Activated T-helper 1 cell treated with Interleukin-2 at 50 U/mL for 16 hours (primary cell): ENCODE measurements around the gene MAP3K10.

Experiments
- DNase-seq: peaks from one replicate; pipeline ENCODE4 v3.0.0-alpha.2; 2020; ENCODE audit warnings: low read depth

The MAP3K10 gene

DNA sequence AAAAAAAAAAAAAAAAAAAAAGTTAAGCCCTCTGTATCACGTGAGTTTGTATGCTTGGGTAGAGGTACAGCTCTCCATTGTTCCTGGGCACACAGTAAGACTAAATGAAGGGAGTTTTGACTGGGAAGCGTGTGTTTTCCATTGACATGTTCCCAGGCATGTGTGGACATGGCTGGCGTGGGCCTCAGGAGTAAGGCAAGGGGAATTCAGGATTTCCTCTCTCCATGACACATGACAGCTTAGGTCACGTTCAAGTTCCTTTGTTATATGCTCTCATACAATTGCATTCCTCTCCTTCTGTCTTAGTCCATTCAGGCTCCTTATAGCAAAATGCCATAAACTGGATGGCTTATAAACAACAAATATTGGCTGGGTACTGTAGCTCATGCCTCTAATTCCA lies 17.1 kb upstream of the MAP3K10 start:
- no peak for DNase-seq

DNA sequence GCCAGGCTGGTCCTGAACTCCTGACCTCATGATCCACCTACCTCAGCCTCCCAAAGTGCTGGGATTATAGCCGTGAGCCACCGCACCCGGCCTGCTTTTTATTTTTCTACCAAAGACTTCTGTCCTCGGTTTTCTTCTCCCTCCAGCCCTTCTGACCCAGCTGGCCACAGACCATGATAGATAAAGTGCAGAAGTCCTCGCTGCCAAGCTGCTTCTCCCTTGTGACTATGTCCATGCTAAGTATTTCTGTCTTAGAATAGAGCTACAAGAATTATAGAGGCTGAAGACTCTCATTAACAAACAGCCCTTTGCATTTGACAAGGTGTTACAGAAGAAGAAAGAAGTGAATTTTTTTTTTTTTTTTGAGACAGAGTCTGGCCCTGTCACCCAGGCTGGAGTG lies 15.4 kb upstream of the MAP3K10 start:
- no peak for DNase-seq

DNA sequence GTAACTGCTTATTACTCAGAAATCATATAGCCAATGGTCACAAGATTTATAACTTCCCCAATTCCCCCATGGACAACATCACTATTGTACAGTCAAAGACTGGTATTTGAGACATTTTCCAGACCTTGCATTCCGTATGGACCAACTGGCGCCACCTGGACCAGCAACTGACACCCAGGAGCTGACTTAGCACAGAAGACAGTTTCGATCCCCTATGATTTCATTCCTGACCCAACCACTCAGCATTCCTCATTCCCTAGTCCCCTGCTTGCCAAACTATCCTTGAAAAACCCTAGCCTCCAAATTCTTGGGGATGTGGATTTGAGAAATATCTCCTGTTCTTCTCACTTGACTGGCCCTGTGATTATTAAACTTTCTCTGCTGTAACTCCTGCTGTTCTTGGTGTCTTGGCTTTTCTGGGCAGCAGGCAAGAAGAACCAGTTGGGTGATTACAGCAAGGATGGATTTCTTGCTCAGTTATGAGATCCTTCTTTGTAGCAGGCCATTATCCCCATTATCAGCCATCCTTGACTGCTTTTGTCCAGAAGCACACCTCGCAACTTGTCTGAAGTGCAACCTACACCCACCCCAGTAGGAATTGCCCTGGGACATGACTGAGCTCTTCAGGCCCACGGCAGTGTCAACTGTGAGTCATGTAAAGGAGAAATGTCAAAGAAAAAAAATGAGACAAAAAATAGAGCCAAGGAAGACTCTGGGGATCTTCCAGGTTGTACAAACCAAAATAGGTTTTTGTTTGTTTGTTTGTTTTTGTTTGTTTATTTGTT lies 13.7 kb upstream of the MAP3K10 start:
- no peak for DNase-seq

GRCh38 chr19:40178756-40179155 lies 12.5 kb upstream of the MAP3K10 start:
- no peak for DNase-seq

- no peak for DNase-seq
These were observed 7.0 kb upstream of the MAP3K10 start for GRCh38 chr19:40184273-40184672.

- DNase-seq: no peak
These were observed 815 bp downstream of the MAP3K10 start for GRCh38 chr19:40191836-40192646.

DNA sequence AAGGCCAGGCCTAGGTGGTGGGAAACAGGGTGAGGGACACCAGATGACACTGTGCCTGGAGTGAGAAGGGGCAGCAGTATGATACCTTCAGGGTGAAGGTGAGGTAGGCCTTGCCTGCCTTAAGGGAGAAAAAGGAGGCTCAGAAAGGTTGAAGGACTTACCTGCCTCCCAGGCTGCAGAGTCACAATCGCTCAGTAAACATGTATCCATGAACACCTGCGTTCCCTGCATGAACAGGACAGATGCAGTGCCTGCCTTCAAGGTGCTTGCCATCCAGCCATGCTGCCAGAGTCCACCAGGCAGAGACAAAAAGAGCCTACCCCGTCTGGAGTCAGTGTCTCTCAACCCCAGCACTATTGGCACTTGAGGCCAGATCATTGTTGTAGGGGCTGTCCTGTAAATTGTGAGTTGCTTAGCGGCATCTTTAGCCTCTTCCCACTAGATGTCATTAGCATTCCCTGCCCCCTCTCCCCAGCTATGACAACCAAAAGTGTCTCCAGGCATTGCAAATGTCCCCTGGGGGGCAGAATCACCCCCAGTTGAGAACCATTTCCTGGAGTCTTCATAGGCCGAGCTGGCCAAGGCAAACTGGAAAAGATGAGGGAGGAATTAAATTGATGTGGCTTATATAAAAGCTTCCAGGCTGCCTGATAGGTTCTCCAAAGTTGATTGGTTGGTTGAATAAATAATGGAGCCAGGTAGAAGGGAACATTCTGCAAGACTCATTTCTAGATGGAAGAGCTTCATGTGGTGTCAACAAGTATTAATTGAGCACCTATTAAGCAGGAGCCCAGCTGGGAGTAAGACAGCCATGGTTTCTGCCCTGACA lies 1.7 kb downstream of the MAP3K10 start:
- no peak for DNase-seq

DNA sequence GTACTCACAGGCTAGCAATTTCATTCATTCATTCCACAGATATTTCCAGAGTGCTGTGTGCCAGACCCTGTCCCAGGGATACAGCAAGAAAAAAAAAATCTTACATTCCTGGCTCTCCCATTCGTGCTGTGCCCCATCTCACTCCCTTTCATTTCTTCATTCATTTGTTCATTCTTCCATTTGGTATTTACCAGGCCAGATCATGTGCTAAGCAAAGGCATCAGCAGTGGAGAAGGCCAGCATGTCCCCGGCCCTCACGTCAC lies 2.3 kb downstream of the MAP3K10 start:
- no peak for DNase-seq

DNA sequence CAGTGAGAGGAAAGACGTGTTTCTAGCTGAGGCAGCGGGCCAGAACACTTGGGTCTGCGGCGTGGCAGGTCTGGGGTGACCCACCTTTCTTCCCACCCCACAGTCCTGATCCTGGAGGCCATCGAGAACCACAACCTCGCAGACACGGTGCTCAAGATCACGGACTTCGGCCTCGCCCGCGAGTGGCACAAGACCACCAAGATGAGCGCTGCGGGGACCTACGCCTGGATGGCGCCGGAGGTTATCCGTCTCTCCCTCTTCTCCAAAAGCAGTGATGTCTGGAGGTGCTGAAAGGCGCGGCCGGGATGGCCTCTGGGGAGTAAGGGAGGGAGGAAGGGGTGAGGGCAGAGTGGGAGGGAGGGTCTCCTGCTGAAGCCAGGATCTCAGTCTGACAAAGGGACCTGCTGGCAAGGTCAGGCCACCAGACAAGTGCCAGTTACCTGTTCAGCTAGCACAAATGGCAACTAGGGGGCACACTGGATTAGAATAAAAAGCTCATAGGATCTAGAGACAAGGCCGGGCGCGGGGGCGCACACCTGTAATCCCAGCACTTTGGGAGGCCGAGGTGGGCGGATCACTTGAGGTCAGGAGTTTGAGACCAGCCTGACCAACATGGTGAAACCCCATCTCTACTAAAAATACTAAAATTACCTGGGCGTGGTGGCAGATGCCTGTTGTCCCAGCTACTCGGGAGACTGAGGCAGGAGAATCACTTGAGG lies 7.2 kb downstream of the MAP3K10 start:
- no peak for DNase-seq

GRCh38 chr19:40200341-40201099 lies 9.3 kb downstream of the MAP3K10 start:
- no peak for DNase-seq

GRCh38 chr19:40204381-40204780 lies 13.2 kb downstream of the MAP3K10 start:
- DNase-seq: no peak

- DNase-seq: no peak
These were observed 14.5 kb downstream of the MAP3K10 start for GRCh38 chr19:40205760-40206159.

GRCh38 chr19:40208602-40209001 lies 17.4 kb downstream of the MAP3K10 start:
- DNase-seq: no peak

- no peak for DNase-seq
These were observed 19.7 kb downstream of the MAP3K10 start for GRCh38 chr19:40210889-40211288.

DNA sequence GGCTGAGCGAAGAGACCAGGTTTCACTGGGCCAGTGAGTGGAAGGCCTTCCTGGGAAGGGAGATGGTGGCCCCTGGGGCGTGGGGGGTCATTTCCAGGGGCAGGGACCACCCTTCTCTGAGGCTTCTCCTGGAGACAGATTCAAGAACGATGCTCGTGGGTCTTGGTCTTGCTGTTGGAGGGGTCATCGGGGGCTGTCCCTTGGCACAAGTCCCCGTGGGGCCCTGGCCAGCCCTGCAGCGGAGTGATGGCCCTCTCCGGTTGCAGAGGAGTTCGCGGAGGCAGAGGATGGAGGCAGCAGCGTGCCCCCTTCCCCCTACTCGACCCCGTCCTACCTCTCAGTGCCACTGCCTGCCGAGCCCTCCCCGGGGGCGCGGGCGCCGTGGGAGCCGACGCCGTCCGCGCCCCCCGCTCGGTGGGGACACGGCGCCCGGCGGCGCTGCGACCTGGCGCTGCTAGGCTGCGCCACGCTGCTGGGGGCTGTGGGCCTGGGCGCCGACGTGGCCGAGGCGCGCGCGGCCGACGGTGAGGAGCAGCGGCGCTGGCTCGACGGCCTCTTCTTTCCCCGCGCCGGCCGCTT lies 22.1 kb downstream of the MAP3K10 start:
- no peak for DNase-seq

- DNase-seq: no peak
These were observed 22.8 kb downstream of the MAP3K10 start for GRCh38 chr19:40213882-40214570.

- no peak for DNase-seq
These were observed 23.7 kb downstream of the MAP3K10 start for GRCh38 chr19:40214936-40215335.

GRCh38 chr19:40216013-40216776 lies 25.0 kb downstream of the MAP3K10 start:
- DNase-seq: no peak

- DNase-seq: no peak
These were observed 25.5 kb downstream of the MAP3K10 start for GRCh38 chr19:40216777-40217026.
